ENCODE data around the gene HNRNPUL2.
A peak's percentile ranks its signal among the peaks of the same experiment; 100 is the strongest.
"Not testable (repeated sequence)": the region's sequence is repeated elsewhere in the genome, so short reads cannot be mapped to it uniquely, and the experiment has no call there.

Gene HNRNPUL2

DNA sequence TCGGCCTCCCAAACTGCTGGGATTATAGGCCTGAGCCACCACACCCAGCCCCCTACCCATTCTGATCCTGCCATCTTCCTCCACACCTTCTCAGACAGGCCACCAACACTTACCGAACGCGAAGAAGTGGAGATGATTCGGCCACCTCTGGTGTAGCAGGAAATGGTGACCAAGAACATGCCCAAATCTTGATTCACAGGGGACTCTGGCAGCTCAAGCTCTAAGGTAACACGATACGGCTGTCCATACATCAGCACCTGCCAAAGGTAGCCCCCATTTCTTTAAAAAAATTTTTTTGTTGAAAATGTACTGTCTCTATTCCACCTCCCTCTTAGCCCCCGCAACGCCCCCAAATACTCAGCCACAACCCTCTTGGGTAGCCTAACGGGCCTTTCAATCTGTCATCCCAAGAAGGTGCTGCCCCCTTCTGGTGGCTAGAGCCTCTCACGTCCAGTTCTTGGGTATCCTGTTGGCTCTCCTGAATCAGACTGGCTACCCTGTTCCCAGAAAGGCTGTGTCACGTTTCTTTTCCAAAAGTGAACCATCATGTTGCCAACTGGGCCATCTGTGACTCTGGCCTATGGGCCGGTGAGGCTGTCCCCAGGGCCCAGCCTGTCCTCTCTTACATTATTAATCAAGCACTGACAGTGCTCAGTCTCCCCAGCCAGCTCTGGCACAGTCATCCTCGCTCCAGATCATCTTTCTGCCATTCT lies 32.6 kb downstream of the HNRNPUL2 start:
- DNase-seq = peak; percentile 80 to 81

DNA sequence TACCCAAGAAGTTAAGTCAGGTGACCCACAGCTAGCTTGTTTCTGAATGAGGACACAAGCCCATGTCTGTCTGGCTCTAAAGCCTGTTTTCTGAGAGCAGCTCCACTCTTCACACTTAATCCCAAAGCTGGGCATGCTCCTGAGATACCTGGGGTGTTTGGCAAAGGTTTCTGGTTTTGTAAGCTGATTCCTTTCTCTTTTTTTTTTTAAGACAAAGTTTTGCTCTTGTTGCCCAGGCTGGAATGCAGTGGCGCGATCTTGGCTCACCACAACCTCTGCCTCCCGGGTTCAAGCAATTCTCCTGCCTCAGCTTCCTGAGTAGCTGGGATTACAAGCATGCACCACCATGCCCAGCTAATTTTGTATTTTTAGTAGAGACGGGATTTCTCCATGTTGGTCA lies 33.6 kb downstream of the HNRNPUL2 start:
- DNase-seq = not testable (repeated sequence)

DNA sequence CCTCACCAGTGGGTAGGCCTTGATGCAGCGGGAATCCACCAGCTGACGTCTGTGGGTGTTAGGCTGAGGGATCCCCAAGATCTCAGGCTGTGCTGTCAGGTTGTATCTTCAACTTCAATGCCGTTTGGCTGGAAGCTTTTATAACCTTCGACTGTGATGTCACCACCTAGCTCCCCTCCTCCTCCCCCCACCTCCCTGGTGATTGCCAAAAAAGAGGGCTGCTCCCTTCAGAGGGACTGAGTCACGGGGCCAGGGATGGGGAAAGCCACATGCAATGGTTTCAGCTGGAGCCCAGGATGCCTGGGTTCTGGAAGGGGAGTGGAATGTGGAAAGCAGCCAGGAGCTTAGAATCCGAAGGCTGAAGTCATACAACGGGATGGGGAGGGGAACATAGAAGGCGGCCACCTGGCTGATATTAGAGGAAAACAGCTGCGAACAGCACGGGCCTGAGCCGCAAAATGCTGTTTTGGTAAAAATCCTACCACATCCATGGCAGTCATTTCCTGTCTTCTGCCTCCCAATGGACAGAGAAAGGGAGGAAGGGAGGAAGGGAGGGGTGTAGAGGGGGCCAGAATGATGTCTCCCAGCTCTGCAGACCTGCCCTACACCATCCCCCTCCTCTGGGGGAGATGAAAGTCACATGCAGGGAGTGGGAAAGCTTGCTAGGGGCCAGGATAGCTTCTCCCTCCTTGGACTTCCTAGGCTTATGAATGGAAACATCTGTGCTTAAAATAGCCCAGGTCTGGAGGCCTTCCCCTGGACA lies 37.7 kb downstream of the HNRNPUL2 start, which contains the start of gene LRRN4CL:
LRRN4CL (minus strand) TSS at position 110 of the 763 bp plus-strand sequence. CDS start 1,022 bp downstream, outside the sequence.
- DNase-seq = no peak

DNA sequence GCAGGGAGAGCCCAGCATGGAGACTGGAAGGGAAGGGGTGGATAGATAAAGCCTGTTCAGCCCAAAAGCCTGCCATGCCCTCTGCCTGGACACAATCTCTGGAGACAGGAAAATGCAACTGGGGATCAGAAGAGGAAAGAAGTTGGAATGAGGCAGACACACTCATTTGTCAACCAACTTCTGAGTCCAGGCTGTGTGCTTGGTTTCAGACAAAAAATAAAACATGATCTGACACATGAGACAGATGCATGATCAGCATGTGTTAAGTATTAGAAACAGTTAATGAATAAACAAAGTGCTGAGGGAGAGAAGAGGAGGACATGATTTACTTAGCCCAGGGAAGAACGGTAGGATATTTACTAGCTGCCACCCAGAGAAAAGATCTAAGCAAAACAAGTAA lies 38.8 kb downstream of the HNRNPUL2 start:
- no peak for DNase-seq

DNA sequence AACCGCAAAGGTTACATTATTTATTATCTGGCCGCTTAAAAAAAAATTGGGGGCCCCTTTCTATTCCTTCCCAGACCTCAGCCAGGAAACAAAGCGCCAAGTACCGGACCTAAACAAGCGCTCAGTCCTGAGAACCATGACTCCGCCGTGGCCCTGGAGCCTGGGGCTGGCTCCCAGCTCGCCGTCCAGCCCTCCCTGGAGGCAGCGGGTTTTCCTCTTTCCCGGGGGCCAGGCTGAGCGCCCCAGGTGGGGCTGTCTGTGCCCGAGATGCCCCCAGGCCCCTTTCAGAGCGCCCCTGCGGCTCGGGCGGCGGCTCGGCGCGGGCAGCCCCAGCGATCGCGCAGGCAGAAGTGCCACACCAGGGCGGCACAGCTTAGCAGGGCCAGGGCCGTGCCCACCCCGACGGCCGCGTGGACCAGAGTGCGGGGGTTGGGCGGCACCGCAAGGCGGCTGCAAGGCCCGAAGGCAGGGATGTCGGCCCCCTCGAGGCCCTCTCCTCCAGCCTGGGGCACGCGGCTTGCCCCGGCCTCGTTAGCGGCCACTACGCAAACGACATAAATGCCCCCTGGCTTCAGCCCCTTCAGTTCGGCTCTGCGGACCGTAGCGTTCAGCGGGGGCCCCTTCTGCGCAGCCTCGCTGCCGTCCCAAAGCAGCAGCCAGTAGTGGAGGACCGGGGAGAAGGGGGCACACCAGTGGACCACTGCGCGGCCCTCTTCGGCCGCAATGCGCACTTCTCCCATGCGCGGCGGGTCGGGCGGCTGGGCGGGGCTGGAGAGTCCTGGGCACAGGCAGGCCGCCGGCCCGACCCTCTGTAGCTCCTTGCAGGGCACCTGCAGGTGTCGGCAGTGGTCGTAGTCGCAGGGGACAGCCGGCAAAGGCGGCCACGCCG lies 39.5 kb downstream of the HNRNPUL2 start:
- DNase-seq = no peak

DNA sequence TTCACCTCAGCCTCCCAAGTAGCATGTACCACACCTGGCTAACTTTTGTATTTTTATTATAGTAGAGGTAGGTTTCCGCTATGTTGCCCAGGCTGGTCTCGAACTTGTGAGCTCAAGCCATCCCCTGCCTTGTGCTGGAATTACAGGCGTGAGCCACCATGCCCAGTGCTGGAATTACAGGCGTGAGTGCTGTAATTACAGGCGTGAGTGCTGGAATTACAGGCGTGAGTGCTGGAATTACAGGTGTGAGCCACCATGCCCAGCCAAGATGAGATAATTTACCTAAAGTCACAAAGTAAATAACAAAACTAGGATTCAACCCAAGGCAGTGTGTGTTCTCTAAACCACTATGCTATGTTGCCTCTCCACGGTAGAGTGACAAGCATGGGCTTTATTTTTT lies 44.7 kb downstream of the HNRNPUL2 start:
- DNase-seq = no peak

DNA sequence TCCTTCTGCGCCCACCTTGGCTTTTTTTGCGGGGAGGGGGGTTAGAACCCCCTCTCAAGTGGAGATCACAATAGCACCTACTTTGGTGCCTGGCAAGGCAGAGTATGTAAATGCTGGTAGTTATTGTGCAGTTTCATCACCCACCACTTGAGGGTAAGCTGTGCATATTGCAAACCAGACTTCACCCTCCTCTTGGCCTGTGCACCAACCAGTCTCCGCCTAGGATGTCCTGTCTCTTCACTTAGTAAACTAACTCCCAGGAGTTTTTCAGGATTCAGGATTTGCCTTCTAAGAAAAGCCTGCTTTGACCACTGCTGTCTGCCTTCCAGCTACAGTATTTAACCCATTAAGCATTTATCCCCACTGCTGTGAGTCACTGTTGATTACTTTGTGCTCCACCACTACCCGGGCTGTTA lies 46.4 kb downstream of the HNRNPUL2 start:
- peak; percentile 26 to 31 for DNase-seq

DNA sequence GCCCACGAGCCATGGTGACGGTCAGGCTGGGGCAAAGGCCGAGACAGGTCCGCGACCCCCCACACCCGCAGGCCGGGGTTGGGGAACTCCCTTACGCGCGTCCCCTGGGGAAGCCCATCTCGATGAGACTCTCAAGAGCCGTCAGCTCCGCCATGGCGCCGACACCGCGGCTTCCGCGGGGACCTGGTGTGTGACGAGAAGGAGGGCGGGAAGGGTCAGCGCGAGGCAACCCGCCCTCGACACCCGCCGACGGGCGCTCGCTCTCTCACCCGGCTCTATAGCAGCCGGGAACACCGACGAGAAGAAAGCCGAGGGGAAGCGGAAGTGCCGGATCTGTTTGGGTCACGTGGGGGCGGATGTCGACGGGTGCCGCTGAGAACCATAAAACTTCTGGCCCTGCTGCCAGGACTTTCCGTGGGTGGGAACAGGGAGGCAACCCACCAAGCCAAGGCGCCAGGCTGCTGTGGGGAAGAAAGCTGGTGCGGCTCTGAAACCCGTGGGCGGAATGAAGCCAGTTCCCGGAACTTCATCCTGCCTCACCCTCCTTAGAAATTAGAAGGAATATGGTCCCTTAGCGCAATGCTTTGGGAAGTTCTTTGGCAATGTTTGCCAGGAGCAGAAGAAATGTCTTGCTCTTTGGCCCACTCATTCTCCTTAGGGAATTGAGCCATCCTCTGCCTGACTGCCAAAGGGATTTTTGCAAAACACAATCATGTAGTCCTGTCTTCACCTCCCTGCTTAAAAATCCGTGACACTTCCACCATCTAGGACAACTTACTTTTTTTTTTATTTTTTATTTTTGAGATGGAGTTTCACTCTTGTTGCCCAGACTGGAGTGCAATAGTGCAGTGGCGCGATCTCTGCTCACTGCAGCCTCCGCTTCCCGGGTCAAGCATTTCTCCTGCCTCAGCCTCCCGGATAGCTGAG lies 48.2 kb downstream of the HNRNPUL2 start, which contains the start of gene UBXN1:
UBXN1 (minus strand) TSS at position 304 of the 927 bp plus-strand sequence; CDS start at position 154, 150 bp downstream.
- DNase-seq = peak; percentile 82 to 85

DNA sequence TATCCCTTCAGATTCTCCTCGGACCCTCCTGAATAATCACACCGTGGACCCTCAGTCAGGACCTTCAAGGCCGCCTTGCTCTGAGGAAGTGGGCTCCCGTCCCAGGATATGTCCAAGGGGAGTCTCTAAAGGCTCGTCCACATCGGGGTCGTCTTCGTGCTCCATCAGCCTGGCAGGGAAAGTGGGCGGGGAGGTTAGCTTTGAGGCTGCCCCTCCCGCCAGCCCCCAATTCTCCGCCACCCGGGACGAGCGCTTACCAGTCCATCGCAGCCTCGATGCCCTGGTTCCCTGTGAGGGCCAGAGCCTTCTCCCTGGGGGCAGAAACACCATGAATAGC lies 48.9 kb downstream of the HNRNPUL2 start:
- DNase-seq = no peak

DNA sequence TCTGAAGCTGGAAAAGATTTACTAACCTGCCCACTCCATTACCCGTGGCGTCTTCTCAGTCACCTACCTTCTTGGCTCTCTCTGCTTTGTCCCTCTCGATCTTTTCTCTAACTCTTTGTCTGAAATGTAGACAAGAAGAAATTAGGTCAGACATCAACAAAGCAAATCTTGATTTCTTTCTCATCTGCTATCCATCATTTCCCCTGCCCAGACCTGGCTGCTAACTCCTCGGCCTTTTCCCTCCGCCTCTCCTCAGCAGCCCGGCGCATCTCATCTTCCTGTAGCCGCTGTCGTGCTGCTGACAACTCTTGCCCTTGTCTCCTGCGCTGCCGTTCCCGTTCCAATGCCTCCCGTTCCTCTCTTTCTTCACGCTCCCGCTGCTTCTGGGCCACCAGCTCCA lies 49.5 kb downstream of the HNRNPUL2 start:
- no peak for DNase-seq

DNA sequence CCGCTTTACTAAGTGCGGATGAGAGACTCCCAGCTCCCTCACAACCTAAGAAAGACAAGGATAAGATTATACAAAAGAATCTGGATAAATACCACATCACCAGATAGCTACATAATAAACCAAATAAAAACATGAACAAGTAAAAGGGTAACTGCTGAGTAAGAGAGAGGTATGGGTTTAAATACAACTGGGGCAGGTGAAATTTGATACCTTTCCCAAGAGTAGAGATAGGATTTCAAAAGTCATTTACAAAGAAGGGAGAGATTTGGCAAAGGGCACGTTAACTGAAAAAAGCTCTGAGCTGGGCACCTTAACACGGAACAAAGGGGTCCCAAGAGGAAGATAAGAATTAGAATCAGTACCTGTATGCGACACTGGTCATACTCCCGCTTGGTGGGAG lies 50.1 kb downstream of the HNRNPUL2 start:
- no peak for DNase-seq

DNA sequence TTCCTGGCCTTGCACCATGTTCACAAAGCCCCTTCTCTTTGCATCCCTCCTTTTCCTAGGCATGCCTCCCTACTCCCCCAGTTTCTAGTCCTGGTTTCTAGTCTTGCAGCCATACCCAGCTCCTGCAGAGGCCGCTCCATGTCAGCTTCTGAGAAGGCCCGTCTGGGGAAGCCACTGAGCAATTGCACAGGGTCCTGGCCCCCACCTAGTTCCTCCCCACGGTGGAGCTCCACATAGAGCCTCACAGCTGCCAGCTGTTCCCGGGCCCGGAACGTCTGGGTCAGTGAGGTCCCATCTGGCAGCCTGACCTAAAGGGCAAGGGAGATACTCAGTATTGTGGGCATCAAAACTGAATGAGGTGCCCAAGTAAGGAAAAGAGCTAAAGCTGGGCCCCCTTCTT lies 50.6 kb downstream of the HNRNPUL2 start:
- DNase-seq = no peak

DNA sequence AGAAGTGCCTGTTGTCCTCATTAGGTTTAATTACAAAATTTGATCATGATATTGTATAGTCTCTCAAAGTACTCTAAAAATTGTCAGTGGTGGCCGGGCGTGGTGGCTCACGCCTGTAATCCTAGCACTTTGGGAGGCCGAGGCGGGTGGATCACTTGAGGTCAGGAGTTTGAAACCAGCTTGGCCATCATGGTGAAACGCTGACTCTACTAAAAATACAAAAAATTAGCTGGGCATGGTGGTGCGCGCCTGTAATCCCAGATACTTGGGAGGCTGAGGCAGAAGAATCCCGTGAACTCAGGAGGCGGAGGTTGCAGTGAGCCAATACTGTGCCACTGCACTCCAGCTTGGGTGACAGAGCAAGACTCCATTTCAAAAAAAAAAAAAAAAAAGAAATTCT lies 51.8 kb downstream of the HNRNPUL2 start:
- not testable (repeated sequence) for DNase-seq

DNA sequence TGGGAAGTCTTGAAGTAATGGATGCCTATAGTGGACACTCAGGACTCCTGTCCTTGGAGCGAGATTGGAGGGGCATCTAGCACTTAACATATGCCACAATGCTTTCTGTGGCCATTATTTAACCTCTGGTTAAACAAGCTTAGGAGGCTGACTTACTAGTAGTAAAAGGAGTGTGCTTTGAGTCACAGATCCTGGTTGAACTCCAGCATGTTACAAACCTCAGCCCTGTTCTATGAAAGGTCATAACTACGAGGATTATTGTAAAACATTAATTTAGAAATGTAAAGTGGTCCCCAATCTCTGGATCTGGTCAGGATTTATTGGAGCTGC lies 54.1 kb downstream of the HNRNPUL2 start:
- no peak for DNase-seq

DNA sequence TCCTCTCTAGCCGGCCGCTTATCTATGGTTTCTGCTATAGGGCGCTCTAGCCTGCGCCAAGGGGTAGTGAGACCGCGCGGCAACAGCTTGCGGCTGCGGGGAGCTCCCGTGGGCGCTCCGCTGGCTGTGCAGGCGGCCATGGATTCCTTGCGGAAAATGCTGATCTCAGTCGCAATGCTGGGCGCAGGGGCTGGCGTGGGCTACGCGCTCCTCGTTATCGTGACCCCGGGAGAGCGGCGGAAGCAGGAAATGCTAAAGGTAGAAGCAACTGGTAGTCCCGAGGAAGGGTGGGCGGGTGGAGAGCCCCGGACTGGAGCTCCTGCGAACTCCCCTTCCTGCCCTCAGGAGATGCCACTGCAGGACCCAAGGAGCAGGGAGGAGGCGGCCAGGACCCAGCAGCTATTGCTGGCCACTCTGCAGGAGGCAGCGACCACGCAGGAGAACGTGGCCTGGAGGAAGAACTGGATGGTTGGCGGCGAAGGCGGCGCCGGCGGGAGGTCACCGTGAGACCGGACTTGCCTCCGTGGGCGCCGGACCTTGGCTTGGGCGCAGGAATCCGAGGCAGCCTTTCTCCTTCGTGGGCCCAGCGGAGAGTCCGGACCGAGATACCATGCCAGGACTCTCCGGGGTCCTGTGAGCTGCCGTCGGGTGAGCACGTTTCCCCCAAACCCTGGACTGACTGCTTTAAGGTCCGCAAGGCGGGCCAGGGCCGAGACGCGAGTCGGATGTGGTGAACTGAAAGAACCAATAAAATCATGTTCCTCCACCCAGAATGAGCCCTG lies 55.5 kb downstream of the HNRNPUL2 start, which contains the start of the genes LBHD1 and UQCC3:
LBHD1 (minus strand) TSS at position 660 of the 782 bp plus-strand sequence. CDS start 2,236 bp downstream, outside the sequence.
UQCC3 (plus strand) TSS at position 66 of the 782 bp plus-strand sequence; CDS start at position 139, 73 bp downstream.
- peak; percentile 73 to 74 for DNase-seq

DNA sequence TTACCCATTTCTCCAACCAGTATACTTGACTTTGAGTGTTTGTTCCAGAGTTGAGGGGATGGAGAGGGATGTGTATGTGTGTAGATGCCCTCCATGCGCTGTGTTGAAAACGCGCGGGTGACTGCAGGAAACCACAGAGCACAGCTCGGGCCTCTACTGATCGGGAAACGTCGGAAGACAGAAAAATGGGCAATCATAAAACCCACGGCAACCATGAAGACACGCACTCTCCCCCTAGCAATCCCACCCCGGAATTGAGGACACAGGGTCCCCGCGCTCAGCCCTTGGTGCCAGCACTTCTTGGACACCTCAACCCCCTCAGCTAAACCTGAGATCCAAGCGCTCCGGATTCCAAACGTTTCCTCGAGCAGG lies 56.0 kb downstream of the HNRNPUL2 start:
- DNase-seq = peak in 1 of 2 donors; percentile 24

DNA sequence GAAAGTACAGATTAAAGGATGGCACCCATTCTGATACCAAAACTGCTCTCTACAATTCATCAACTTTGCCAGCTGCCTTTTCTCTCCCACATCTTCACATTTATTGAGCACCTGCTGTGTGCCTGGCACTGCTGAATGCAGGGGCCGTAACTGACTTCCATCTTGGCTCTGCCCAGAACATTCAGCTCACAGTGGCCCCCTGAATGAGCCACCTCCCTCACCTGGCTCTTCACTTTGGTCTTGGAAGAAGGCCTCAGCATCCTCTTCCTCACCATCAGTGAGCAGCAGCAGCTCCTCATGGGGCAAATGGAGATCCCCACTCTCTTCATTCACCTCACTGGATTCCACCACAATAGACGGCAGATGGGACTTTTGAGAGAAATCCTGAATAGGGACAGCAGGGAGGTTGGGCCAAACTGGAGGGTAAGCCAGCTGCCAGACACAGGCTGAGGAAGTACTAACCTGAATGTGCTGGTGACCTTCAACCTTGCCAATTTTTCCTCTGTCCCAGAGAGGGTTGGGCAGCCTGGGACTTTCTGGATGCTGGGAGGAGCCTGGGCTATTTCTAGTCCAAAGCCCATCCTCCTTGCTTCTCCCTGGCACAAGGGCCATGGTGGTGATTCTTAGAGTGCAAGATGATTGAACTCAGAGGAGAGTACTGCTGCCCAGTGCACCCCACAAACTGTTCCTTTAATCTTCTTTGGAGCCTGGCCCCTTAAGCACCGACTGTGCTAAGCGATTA lies 57.7 kb downstream of the HNRNPUL2 start:
- no peak for DNase-seq

DNA sequence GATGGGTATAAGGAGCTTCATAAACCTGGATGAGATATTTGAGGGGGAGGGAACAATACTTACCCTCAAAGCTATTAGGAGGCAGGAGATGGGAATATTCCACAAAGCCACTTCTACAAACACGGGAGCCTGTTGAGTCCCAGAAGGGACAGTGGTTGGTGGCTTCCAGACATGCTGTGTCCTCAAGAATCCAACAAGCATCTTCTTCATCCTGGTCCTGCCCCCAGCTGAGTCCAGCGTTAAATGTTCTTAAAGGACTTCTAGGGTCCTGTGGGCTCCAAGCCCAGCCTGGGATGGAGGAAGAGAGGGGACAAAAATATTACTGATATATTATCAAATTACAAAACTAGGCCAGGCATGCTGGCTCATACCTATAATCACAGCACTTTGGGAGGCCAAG lies 59.8 kb downstream of the HNRNPUL2 start:
- no peak for DNase-seq

DNA sequence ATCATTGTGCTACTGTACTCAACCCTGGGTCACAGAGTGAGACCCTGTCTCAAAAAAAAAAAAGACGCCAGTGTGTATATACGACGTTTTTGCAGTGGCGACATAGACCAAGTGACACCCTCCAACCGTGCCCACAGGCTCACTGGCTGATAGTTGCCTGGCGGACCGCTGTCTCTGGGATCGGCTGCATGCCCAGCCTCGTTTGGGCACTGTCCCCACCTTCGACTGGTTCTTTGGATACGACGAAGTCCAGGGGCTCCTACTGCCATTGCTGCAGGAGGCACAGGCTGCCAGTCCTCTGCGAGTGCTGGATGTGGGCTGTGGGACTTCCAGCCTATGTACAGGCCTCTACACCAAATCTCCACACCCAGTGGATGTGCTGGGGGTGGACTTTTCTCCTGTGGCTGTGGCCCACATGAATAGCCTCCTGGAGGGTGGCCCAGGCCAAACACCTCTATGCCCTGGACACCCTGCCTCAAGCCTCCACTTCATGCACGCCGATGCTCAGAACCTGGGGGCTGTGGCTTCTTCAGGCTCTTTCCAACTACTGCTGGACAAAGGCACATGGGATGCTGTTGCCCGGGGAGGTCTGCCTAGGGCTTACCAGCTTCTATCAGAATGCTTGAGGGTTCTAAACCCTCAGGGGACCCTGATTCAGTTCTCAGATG lies 60.9 kb downstream of the HNRNPUL2 start:
- no peak for DNase-seq

All from activated CD4-positive, alpha-beta T cell treated with anti-CD3 and anti-CD28 coated beads for 4 hours (primary cell).